Sigmoid colon (tissue), 7 donors: ENCODE results near the gene FGR. TPM values are rescaled to one million over a fixed set of nuclear protein-coding genes. Genes with fewer than 3 reads are reported as not detected.

Experiments
- DNase-seq: peaks from one replicate; pipeline ENCODE4 v3.0.0-alpha.2; 2019
- H3K27ac ChIP-seq, 4 donors: fragments of 200-600 bp; sonication (generic); one replicate each; pipeline ENCODE4 v1.5.1; 2016 to 2019; ENCODE audit warnings: mild to moderate bottlenecking in 1 of 4
- H3K27me3 ChIP-seq, 3 donors: fragments of 200-600 bp; sonication (generic); one replicate each; pipeline ENCODE4 v1.5.1; 2019; ENCODE audit warnings: mild to moderate bottlenecking in 1 of 3
- H3K36me3 ChIP-seq, 4 donors: fragments of 200-600 bp; sonication (generic); one replicate each; pipeline ENCODE4 v1.5.1; 2016 to 2019
- H3K4me1 ChIP-seq, 4 donors: fragments of 200-600 bp; sonication (generic); one replicate each; pipeline ENCODE4 v1.5.1; 2017 to 2019
- H3K4me3 ChIP-seq, 4 donors: fragments of 200-600 bp; sonication (generic); one replicate each; pipeline ENCODE4 v1.5.1; 2017 to 2019; ENCODE audit warnings: mild to moderate bottlenecking in 2 of 4, moderate library complexity in 1 of 4
- H3K9me3 ChIP-seq, 4 donors: fragments of 200-600 bp in 3 of 4; sonication (generic) in 3 of 4; one replicate each; pipeline versions ENCODE4 v1.5.1 to v1.6.1; 2013 to 2019
- CTCF ChIP-seq, 4 experiments: fragments of 450-650 bp in 3 of 4; fragments of 200-600 bp in 1 of 4; IDR thresholded peaks; one replicate each; pipeline ENCODE4 v1.5.1; 2016 to 2019; ENCODE audit warnings: antibody characterized with exemption in 4 of 4, mild to moderate bottlenecking in 3 of 4, moderate library complexity in 2 of 4
- EP300 ChIP-seq, 4 donors: sonication (generic); formaldehyde crosslinking; IDR thresholded peaks; one replicate each; pipeline ENCODE4 v1.6.1; 2017; ENCODE audit warnings: antibody characterized with exemption in 4 of 4
- POLR2A ChIP-seq, 2 donors: fragments of 450-650 bp; IDR thresholded peaks; one replicate each; pipeline ENCODE4 v1.6.1; 2016; ENCODE audit warnings: antibody characterized with exemption in 2 of 2, mild to moderate bottlenecking in 2 of 2, moderate library complexity in 2 of 2
- POLR2AphosphoS5 ChIP-seq, 4 donors: sonication (generic); formaldehyde crosslinking; IDR thresholded peaks; one replicate each; pipeline ENCODE4 v1.6.1; 2017; ENCODE audit warnings: antibody characterized with exemption in 4 of 4
- WGBS, 2 donors: extraction: QIAGEN DNeasy Blood & Tissue Kit; methylation state at CpG; one replicate each; pipeline ENCODE4 v1.1.7; 2013; 5-methylcytosine and 5-hydroxymethylcytosine counted together
- intact Hi-C: fragments of 100-400 bp; cut with DNase I; formaldehyde crosslinking; loops from one replicate; pipeline ENCODE4 v1.15.1; 2023
- polyA plus RNA-seq, 3 donors: library from polyadenylated mRNA; stranded (reverse); fragments of 200-250 nt; gene quantifications; one replicate each; pipeline ENCODE4 v1.2.3, GENCODE V29; 2013
- total RNA-seq, 4 donors: library from RNA; depleted of rRNA; stranded (reverse); fragments of >200 nt; gene quantifications; one replicate each; pipeline ENCODE4 v1.1.0, GENCODE V29; 2016
- donor health status: healthy with polysubstance abuse.
- donor health status: Bipolar disorder and iron deficiency.
- donor health status: healthy.

Gene FGR
- total and polyA plus RNA-seq, 7 donors = 3.0 to 14.4 (median 6.9) TPM

- Histone ChIP-seq H3K4me1 (peaks cover 0 to 26% (median 17%) of the 10 kb centered on the region in 4 donors), H3K9me3 (no peaks in the 10 kb centered on the region), H3K27me3 (no peaks in the 10 kb centered on the region), H3K36me3 (no peaks in the 10 kb centered on the region), H3K4me3 (no peak overlapping the region), H3K27ac (no peak overlapping the region)
- no peak for TF ChIP-seq POLR2AphosphoS5 (IDR thresholded peaks at IDR 0.05)
- peak in 1 of 4 experiments; percentile 0 for TF ChIP-seq CTCF (IDR thresholded peaks at IDR 0.05)
- WGBS, 2 donors = 80 to 86% methylated on average over 3 of the region's 3 CpGs
- DNase-seq = no peak
- intact Hi-C loops = loop anchor here (1.0 to 10.0 kb wide), 3 partner anchors 50 to 309 kb away; partner anchors contain the start of gene TMEM222
These were observed 28.2 kb downstream of the FGR start for GRCh38 chr1:27606708-27607238.

DNA sequence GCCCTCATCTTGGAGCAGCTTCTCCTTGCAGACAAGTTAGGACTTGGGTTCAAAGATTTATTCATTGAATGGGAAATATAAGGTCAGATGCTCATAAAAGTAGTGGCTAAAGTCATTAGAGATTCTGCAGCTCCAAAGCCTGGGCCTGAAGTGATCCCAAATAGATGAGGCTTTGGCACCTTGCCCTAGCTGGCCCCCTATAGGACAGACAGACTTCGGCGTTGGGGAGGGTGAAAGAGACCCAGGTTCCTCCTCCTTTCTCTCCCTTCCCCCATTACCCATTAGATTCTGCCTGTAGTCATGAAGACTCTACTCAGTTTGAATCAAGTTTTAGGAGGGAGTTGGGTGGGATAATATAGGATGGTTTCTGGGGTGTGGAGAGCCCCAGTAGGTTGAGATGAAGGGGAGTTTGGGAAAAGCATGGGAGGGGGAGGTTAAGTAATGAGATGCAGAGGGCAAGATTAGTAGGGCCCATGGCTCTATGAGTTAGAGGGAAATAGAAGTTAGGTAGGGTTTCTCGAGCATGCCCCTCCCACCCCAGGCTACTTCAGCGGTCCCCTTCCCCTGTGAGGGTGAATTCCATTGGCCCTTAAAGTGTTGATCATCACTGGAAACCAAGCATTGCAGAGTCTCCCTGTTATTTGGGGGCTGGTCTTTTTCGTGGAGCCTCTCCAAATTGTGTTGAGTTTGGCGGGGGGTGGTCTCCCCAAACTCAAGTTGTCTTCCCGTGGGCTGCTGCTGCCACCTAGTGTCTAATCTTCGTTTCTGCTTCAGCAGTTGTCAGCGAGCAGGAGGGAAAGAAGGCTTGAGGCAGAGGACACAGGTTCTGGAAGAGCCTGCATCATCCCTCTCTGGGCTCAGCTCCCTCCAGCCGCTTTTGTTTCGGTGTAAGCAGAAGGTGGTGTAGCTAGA, 28.9 kb downstream of the FGR start:
- DNase-seq = no peak
- 15 to 16% methylated on average over 11 of the region's 11 CpGs for WGBS, 2 donors

GRCh38 chr1:27605300-27605766, 29.7 kb downstream of the FGR start:
- WGBS, 2 donors = 79 to 86% methylated on average over 7 of the region's 7 CpGs
- intact Hi-C loops = loop anchor here (2.0 to 10.0 kb wide), 3 partner anchors 213 to 308 kb away; partner anchors contain the start of genes GPR3 and TMEM222
- H3K36me3 ChIP-seq = no peaks in the 10 kb centered on the region
- no peaks in the 10 kb centered on the region for H3K27me3 ChIP-seq
- H3K4me1 ChIP-seq = peaks cover 0 to 40% (median 30%) of the 10 kb centered on the region in 4 donors
- H3K9me3 ChIP-seq = no peaks in the 10 kb centered on the region
- H3K4me3 ChIP-seq = no peak overlapping the region
- DNase-seq = no peak
- no peak overlapping the region for H3K27ac ChIP-seq
- TF ChIP-seq CTCF (IDR thresholded peaks at IDR 0.05) (no peak), POLR2AphosphoS5 (IDR thresholded peaks at IDR 0.05) (no peak), EP300 (IDR thresholded peaks at IDR 0.05) (no peak), POLR2A (IDR thresholded peaks at IDR 0.05) (no peak)

More for the DNA sequence above, 28.9 kb downstream of the FGR start:
- Histone ChIP-seq H3K27ac (no peak overlapping the region), H3K9me3 (no peaks in the 10 kb centered on the region), H3K4me1 (peaks cover 0 to 33% (median 23%) of the 10 kb centered on the region in 4 donors), H3K27me3 (no peaks in the 10 kb centered on the region), H3K36me3 (no peaks in the 10 kb centered on the region), H3K4me3 (no peak overlapping the region)
- TF ChIP-seq POLR2AphosphoS5 (IDR thresholded peaks at IDR 0.05) (no peak), CTCF (IDR thresholded peaks at IDR 0.05) (peak; percentile 85 to 95 (median 88))
- intact Hi-C loops = loop anchor here (1.0 to 10.0 kb wide), 4 partner anchors 50 to 309 kb away; partner anchors contain the start of genes GPR3 and TMEM222

DNA sequence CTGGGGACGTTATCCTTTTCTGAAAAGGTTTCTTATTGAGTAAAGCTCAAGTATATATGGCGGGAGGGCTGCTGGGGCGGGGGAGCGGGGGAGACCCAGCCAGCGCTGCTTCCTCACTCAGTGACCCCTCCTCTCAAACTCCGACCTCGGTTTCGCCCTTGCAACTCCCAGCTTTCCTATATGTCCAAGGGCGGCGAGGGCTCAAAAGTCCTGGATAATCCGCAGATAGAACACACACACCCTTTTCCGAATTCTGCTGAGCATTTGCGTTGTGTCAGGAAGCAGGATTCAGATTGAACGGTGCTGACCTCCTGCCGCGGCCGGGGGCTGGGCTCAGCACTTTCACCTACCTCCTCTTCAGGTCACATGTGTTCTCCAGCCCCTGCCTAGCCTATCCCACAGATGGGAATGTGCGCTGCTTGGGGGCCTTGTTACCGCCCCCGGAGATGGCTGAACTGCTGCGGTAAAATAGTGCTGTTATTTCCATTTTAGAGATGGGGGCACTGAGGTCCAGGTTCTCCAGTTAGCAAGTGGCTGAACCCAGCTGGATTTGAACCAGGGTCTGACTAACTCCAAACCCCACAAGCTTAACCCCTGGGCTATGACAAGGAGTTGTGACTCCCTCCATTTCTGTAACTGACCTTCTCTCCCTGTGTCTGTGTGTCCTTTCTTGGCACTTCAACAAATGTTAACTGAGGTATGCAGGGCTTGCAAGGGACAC, 30.2 kb downstream of the FGR start:
- no peaks in the 10 kb centered on the region for H3K27me3 ChIP-seq
- TF ChIP-seq POLR2A (IDR thresholded peaks at IDR 0.05) (no peak), POLR2AphosphoS5 (IDR thresholded peaks at IDR 0.05) (no peak), EP300 (IDR thresholded peaks at IDR 0.05) (no peak)
- H3K36me3 ChIP-seq = no peaks in the 10 kb centered on the region
- H3K9me3 ChIP-seq = no peaks in the 10 kb centered on the region
- H3K4me3 ChIP-seq = peak overlapping the region in 3 of 4 donors; percentile 67 to 99 (median 98)
- H3K27ac ChIP-seq = peak overlapping the region; percentile 92 to 100 (median 97)
- intact Hi-C loops = loop anchor here (1.0 to 10.0 kb wide), 4 partner anchors 187 to 307 kb away; partner anchors contain the start of genes GPR3 and TMEM222
- peaks cover 0 to 46% (median 36%) of the 10 kb centered on the region in 4 donors for H3K4me1 ChIP-seq
- no peak for DNase-seq
- WGBS, 2 donors = 46 to 50% methylated on average over 21 of the region's 21 CpGs
